HepG2 (cell line): ENCODE data around the gene IL1RAPL2. TPM values are rescaled to one million over a fixed set of nuclear protein-coding genes. Genes with fewer than 3 reads are reported as not detected.

Experiments used
- ATAC-seq: fragments of 200-7000 bp; cut with Tn5 transposase; 3 replicates; pipeline ENCODE4 v1.9.1; 2020; ENCODE audit warnings: mild to moderate bottlenecking, moderate library complexity
- BruUV-seq: library from RNA; stranded (reverse); fragments of 400-500 nt; replicated peaks from 2 replicates; lab custom pipeline; 2021; lab: Mats Ljungman, UMichigan
- CTCF ChIA-PET: fragments of 300-600 bp; formaldehyde crosslinking; extraction: SDS; loops from one replicate; lab custom pipeline; 2021; ENCODE audit warnings: low total read pairs, inconsistent platforms, low intra/inter-chr PET ratio; lab: Yijun Ruan, JAX
- POLR2A ChIA-PET: fragments of 350-600 bp; sonication (Branson Sonifier 250); formaldehyde crosslinking; loops from one replicate; lab custom pipeline; 2020; ENCODE audit warnings: antibody characterized with exemption, inconsistent platforms; lab: Yijun Ruan, JAX
- DNase-seq: peaks from one replicate; pipeline ENCODE4 v3.0.0-alpha.2; 2015; ENCODE audit warnings: low spot score
- FAIRE-seq: peaks from 3 replicates; lab custom pipeline; 2011; peaks lifted over from hg19 to GRCh38; lab: Jason Lieb, UNC
- H2AFZ ChIP-seq: one replicate; pipeline ENCODE4 v1.6.1; 2011; ENCODE audit warnings: low read length, inconsistent platforms
- H3K27ac ChIP-seq: fragments of 300-600 bp; 3 replicates; pipeline ENCODE4 v1.8.0; 2011; ENCODE audit warnings: mixed run types, mild to moderate bottlenecking, mixed read lengths, low read length, inconsistent platforms; ENCODE audit not compliant: insufficient read depth; ENCODE audit errors: extremely low read length
- H3K27me3 ChIP-seq, 2 experiments: fragments of 200-600 bp in 1 of 2; 2 replicates in 1 of 2; 3 replicates in 1 of 2; pipeline versions ENCODE4 v1.6.0 to v1.8.0; 2011; ENCODE audit warnings: low read length in 2 of 2, mild to moderate bottlenecking in 2 of 2, moderate library complexity in 2 of 2, inconsistent platforms in 1 of 2; ENCODE audit not compliant: insufficient read depth in 2 of 2, control insufficient read depth in 1 of 2
- H3K36me3 ChIP-seq, 2 experiments: fragments of 200-600 bp in 1 of 2; replicated peaks in 1 of 2; 2 replicates in 1 of 2; 3 replicates in 1 of 2; pipeline versions ENCODE4 v1.5.1 to v1.8.0; 2011; ENCODE audit warnings: low read length in 2 of 2, inconsistent platforms in 1 of 2; ENCODE audit not compliant: insufficient read depth in 2 of 2, control insufficient read depth in 1 of 2
- H3K4me1 ChIP-seq: 2 replicates; pipeline ENCODE4 v1.5.1; 2012; ENCODE audit warnings: low read length, inconsistent platforms; ENCODE audit not compliant: insufficient read depth
- H3K4me2 ChIP-seq: 2 replicates; pipeline ENCODE4 v1.6.0; 2011; ENCODE audit warnings: low read depth, low read length, inconsistent platforms
- H3K4me3 ChIP-seq, 3 experiments: fragments of 200-600 bp in 1 of 3; sonication (generic), shearing (Covaris generic) in 1 of 3; replicated peaks in 1 of 3; 2 replicates each; pipeline ENCODE4 v1.5.1; 2011 to 2016; ENCODE audit warnings: low read length in 3 of 3, inconsistent platforms in 2 of 3, low read depth in 2 of 3, mild to moderate bottlenecking in 2 of 3, control low read depth in 1 of 3, mixed read lengths in 1 of 3; ENCODE audit not compliant: insufficient read depth in 1 of 3
- H3K79me2 ChIP-seq: one replicate; pipeline ENCODE4 v1.6.1; 2011; ENCODE audit warnings: low read length, inconsistent platforms; ENCODE audit not compliant: insufficient read depth
- H3K9ac ChIP-seq: 2 replicates; pipeline ENCODE4 v1.6.0; 2011; ENCODE audit warnings: mild to moderate bottlenecking, low read depth, low read length, inconsistent platforms; ENCODE audit not compliant: insufficient read depth
- H3K9me3 ChIP-seq: 2 replicates; pipeline ENCODE4 v1.5.1; 2012; ENCODE audit warnings: mild to moderate bottlenecking, low read length
- H4K20me1 ChIP-seq: 2 replicates; pipeline ENCODE4 v1.6.0; 2011; ENCODE audit warnings: inconsistent platforms, mild to moderate bottlenecking, low read length, moderate library complexity; ENCODE audit not compliant: insufficient read depth
- AGO2 ChIP-seq: fragments of 200-400 bp; formaldehyde crosslinking; optimal IDR thresholded peaks from 2 replicates; pipeline ENCODE3; 2017; ENCODE audit warnings: mild to moderate bottlenecking, low read depth, low read length, moderate library complexity
- BHLHE40 ChIP-seq: IDR thresholded peaks from 2 replicates; pipeline ENCODE4 v1.6.1; 2011; ENCODE audit warnings: low read length, improper control_type of control experiment
- RFX1 ChIP-seq: fragments of 450-650 bp; IDR thresholded peaks from 2 replicates; pipeline ENCODE4 v1.6.1; 2017
- SRY ChIP-seq: sonication (generic); formaldehyde crosslinking; IDR thresholded peaks from 2 replicates; pipeline ENCODE4 v1.8.0; 2022; ENCODE audit warnings: mild to moderate bottlenecking, missing genetic modification reagents
- TCF12 ChIP-seq, 2 experiments: fragments of 450-650 bp in 1 of 2; sonication (generic) in 1 of 2; formaldehyde crosslinking in 1 of 2; IDR thresholded peaks; 2 replicates each; pipeline versions ENCODE4 v1.6.1 to v1.8.0; 2017 to 2022; ENCODE audit warnings: antibody characterized with exemption in 1 of 2, mild to moderate bottlenecking in 1 of 2, missing genetic modification reagents in 1 of 2, moderate library complexity in 1 of 2
- ZMYM2 ChIP-seq: sonication (generic); formaldehyde crosslinking; IDR thresholded peaks from 2 replicates; pipeline ENCODE4 v1.8.0; 2022; ENCODE audit warnings: mild to moderate bottlenecking, missing genetic modification reagents
- ZNF234 ChIP-seq: sonication (generic); formaldehyde crosslinking; conservative IDR thresholded peaks from 2 replicates; pipeline ENCODE4 v1.5.1; 2020; ENCODE audit warnings: mild to moderate bottlenecking, missing genetic modification reagents
- ZNF558 ChIP-seq: sonication (generic); formaldehyde crosslinking; IDR thresholded peaks from 2 replicates; pipeline ENCODE4 v1.9.0; 2022; ENCODE audit warnings: mild to moderate bottlenecking, missing genetic modification reagents, borderline replicate concordance
- WGBS: methylation state at CpG from one replicate; pipeline ENCODE4 v1.1.6; 2017; ENCODE audit warnings: low lambda C conversion rate; 5-methylcytosine and 5-hydroxymethylcytosine counted together
- in situ Hi-C: cut with HindIII; loops from 2 replicates; pipeline ENCODE4 v1.10.0; 2017; ENCODE audit warnings: low pct_unique_long_range_greater_than_20kb; ENCODE audit not compliant: extremely low pct_ligation_motif_present
- intact Hi-C: fragments of 100-400 bp; cut with micrococcal nuclease; formaldehyde crosslinking; loops from one replicate; pipeline ENCODE4 v1.10.0; 2022; ENCODE audit not compliant: unreplicated experiment
- polyA plus RNA-seq, 8 experiments: library from polyadenylated mRNA; depleted of rRNA in 3 of 8; stranded (reverse) in 7 of 8; unstranded in 1 of 8; fragments of >200 nt; fragmentation: Illumina TruSeq in 4 of 8; extraction: Trizol in 4 of 8; gene quantifications; 2 replicates each; pipeline versions ENCODE4 v1.2.1 to v1.2.3, GENCODE V29; 2011 to 2016; ENCODE audit warnings: low read depth in 4 of 8, missing spikeins in 1 of 8, mixed read lengths in 1 of 8; ENCODE audit not compliant: insufficient read depth in 1 of 8
- total RNA-seq, 5 experiments: library from RNA; depleted of rRNA; stranded (reverse); fragments of >200 nt; fragmentation: Illumina TruSeq; extraction: Trizol; gene quantifications; 2 replicates each; pipeline ENCODE4 v1.2.3, GENCODE V29; 2016; ENCODE audit warnings: low read depth in 1 of 5
- TF ChIP-seq, protein P1 (sequence below): fragments of 450-650 bp; IDR thresholded peaks from 2 replicates; pipeline ENCODE4 v1.6.1; 2017
- TF ChIP-seq, protein P2 (sequence below): sonication (generic); formaldehyde crosslinking; IDR thresholded peaks from 2 replicates; pipeline ENCODE4 v1.4.0; 2020; ENCODE audit warnings: missing genetic modification reagents, mild to moderate bottlenecking, borderline replicate concordance

Gene IL1RAPL2
- total and polyA plus RNA-seq, 2 of the 13 experiments (the other 11 are each of a cell fraction or from before 2014, with no cell fraction given), result not detected

DNA sequence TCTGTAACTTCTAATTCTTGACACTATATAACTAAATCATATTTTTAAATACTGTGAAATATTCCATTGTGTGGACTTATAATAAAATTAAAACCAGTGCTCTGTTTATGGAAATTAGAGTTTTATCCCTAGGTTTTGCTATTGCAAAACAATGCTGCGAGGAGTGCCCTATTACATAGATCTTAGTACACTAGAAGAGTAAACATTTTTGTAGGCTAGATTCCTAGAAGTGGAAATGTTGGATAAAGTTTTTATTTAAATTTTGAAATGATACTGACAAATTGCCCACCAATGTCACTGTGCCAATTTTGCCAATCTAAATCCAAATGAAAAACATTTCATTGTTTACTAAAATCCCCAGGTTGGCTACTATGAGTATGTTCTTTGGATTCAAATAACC lies 99.7 kb downstream of the IL1RAPL2 start:
- H3K4me2 ChIP-seq, result no peak overlapping the region
- no TSS peak for BruUV-seq
- H3K9ac ChIP-seq, result no peak overlapping the region
- H3K4me3 ChIP-seq, result no peak overlapping the region
- no peak overlapping the region for H2AFZ ChIP-seq
- in situ Hi-C loops, result no loop called here
- ChIA-PET CTCF (no interaction called here), POLR2A (no interaction called here)
- no peaks in the 10 kb centered on the region for H4K20me1 ChIP-seq
- no peaks in the 10 kb centered on the region for H3K9me3 ChIP-seq
- H3K4me1 ChIP-seq, result no peaks in the 10 kb centered on the region
- no peak for FAIRE-seq
- H3K27ac ChIP-seq, result no peak overlapping the region
- H3K27me3 ChIP-seq, result no peaks in the 10 kb centered on the region
- 69% methylated on average over 1 of the region's 1 CpG for WGBS
- no peak for ATAC-seq
- TF ChIP-seq, protein P1, sequence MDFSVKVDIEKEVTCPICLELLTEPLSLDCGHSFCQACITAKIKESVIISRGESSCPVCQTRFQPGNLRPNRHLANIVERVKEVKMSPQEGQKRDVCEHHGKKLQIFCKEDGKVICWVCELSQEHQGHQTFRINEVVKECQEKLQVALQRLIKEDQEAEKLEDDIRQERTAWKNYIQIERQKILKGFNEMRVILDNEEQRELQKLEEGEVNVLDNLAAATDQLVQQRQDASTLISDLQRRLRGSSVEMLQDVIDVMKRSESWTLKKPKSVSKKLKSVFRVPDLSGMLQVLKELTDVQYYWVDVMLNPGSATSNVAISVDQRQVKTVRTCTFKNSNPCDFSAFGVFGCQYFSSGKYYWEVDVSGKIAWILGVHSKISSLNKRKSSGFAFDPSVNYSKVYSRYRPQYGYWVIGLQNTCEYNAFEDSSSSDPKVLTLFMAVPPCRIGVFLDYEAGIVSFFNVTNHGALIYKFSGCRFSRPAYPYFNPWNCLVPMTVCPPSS, result no peak
- TF ChIP-seq, protein P2, sequence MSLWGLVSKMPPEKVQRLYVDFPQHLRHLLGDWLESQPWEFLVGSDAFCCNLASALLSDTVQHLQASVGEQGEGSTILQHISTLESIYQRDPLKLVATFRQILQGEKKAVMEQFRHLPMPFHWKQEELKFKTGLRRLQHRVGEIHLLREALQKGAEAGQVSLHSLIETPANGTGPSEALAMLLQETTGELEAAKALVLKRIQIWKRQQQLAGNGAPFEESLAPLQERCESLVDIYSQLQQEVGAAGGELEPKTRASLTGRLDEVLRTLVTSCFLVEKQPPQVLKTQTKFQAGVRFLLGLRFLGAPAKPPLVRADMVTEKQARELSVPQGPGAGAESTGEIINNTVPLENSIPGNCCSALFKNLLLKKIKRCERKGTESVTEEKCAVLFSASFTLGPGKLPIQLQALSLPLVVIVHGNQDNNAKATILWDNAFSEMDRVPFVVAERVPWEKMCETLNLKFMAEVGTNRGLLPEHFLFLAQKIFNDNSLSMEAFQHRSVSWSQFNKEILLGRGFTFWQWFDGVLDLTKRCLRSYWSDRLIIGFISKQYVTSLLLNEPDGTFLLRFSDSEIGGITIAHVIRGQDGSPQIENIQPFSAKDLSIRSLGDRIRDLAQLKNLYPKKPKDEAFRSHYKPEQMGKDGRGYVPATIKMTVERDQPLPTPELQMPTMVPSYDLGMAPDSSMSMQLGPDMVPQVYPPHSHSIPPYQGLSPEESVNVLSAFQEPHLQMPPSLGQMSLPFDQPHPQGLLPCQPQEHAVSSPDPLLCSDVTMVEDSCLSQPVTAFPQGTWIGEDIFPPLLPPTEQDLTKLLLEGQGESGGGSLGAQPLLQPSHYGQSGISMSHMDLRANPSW (CRISPR knock-in tag), result no peak
- TF ChIP-seq TCF12 (IDR thresholded peaks at IDR 0.05), result no peak
- TF ChIP-seq TCF12 (CRISPR knock-in tag; IDR thresholded peaks at IDR 0.05), result no peak
- no peak for TF ChIP-seq SRY
- TF ChIP-seq AGO2, result no peak
- no peak for TF ChIP-seq RFX1
- no peak for TF ChIP-seq ZNF234
- no peak for TF ChIP-seq BHLHE40
- TF ChIP-seq ZMYM2, result no peak
- no peak for TF ChIP-seq ZNF558
- DNase-seq, result no peak
- H3K79me2 ChIP-seq, result no peaks in the 10 kb centered on the region
- intact Hi-C loops, result no loop called here
- no peaks in the 10 kb centered on the region for H3K36me3 ChIP-seq
